A549 (cell line): ENCODE measurements around the gene INO80C.

ENCODE experiments used
- MYC ChIP-seq: IDR thresholded peaks from 2 replicates; pipeline ENCODE4 v1.6.1; 2012; ENCODE audit warnings: mild to moderate bottlenecking, inconsistent platforms, low read length, improper control_type of control experiment, borderline replicate concordance
- NR3C1 ChIP-seq: fragments of >200 bp; sonication (Bioruptor Twin); formaldehyde crosslinking; IDR thresholded peaks from 3 replicates; pipeline ENCODE4 v1.6.1; 2017
- POLR2A ChIP-seq: IDR thresholded peaks from 2 replicates; pipeline ENCODE4 v1.6.1; 2012; ENCODE audit warnings: mild to moderate bottlenecking, low read length
- TFCP2L1 ChIP-seq: fragments of 250-450 bp; sonication (Bioruptor Pico); IDR thresholded peaks from 2 replicates; pipeline ENCODE4 v1.5.0; 2021; ENCODE audit warnings: mild to moderate bottlenecking

- TF ChIP-seq NR3C1 (no peak), POLR2A (no peak), TFCP2L1 (CRISPR knock-in tag) (no peak), MYC (no peak)
These were observed 13.7 kb upstream of the INO80C start for GRCh38 chr18:35511428-35511827.
